HG02571 (cell line): ENCODE measurements around the gene SSR2.
A peak's percentile ranks its signal among the peaks of the same experiment; 100 is the strongest.

Experiments
- ATAC-seq: cut with Tn5 transposase; IDR thresholded peaks from one replicate; pipeline ENCODE4 v1.9.1; 2021; ENCODE audit warnings: mild to moderate bottlenecking, moderate library complexity; ENCODE audit not compliant: unreplicated experiment

The SSR2 gene

GRCh38 chr1:156020293-156021092 lies at the start of gene SSR2:
Gene SSR2 (minus strand): TSS chr1:156020951. CDS start chr1:156020167, 784 bp downstream.
- ATAC-seq: peak; percentile 97

GRCh38 chr1:156070548-156070947 lies 49.8 kb upstream of the SSR2 start:
- no peak for ATAC-seq

- no peak for ATAC-seq
Observed at GRCh38 chr1:156069490-156070455, 49.0 kb upstream of the SSR2 start.

- no peak for ATAC-seq
Observed at GRCh38 chr1:156067262-156067661, 46.5 kb upstream of the SSR2 start.

- no peak for ATAC-seq
Observed at GRCh38 chr1:156065871-156066270, 45.1 kb upstream of the SSR2 start.

- no peak for ATAC-seq
Observed at GRCh38 chr1:156065212-156065611, 44.5 kb upstream of the SSR2 start.

- ATAC-seq: no peak
Observed at GRCh38 chr1:156064615-156065014, 43.9 kb upstream of the SSR2 start.

- ATAC-seq: no peak
Observed at GRCh38 chr1:156063997-156064285, 43.2 kb upstream of the SSR2 start.

GRCh38 chr1:156062189-156062588 lies 41.4 kb upstream of the SSR2 start:
- no peak for ATAC-seq

- no peak for ATAC-seq
Observed at GRCh38 chr1:156060937-156061636, 40.3 kb upstream of the SSR2 start, which contains the start of gene RAB25. Gene RAB25 (plus strand): TSS chr1:156061160. CDS start chr1:156061401, 241 bp downstream.

- ATAC-seq: no peak
Observed at GRCh38 chr1:156056326-156056849, 35.6 kb upstream of the SSR2 start.

- ATAC-seq: no peak
Observed at GRCh38 chr1:156055281-156056048, 34.7 kb upstream of the SSR2 start.

- ATAC-seq: peak; percentile 66
Observed at GRCh38 chr1:156054500-156055280, 33.9 kb upstream of the SSR2 start, which contains the start of gene LAMTOR2. Gene LAMTOR2 (plus strand): TSS chr1:156054782. CDS start chr1:156054890, 108 bp downstream.

GRCh38 chr1:156053768-156054499 lies 33.2 kb upstream of the SSR2 start, which contains the start of gene UBQLN4:
Gene UBQLN4 (minus strand): TSS chr1:156053798. CDS start chr1:156053701, 97 bp downstream.
- peak; percentile 46 for ATAC-seq

GRCh38 chr1:156052862-156053767 lies 32.4 kb upstream of the SSR2 start:
- ATAC-seq: peak; percentile 21

- ATAC-seq: no peak
Observed at GRCh38 chr1:156051011-156051725, 30.4 kb upstream of the SSR2 start.

- ATAC-seq: no peak
Observed at GRCh38 chr1:156050376-156050775, 29.6 kb upstream of the SSR2 start.
